SKM-1 treated with dmso at 0.1 percent for 144 hours (cell line): Measurements from ENCODE around the gene ALAS1.

ENCODE experiments used
- DNase-seq: peaks from one replicate; lab custom pipeline; 2025; ENCODE audit not compliant: unreplicated experiment; lab: John Stamatoyannopoulos, UW

The ALAS1 gene

GRCh38 chr3:52248816-52249547 is 51.0 kb downstream of the ALAS1 start:
- DNase-seq = no peak

GRCh38 chr3:52249683-52250082 is 51.7 kb downstream of the ALAS1 start:
- no peak for DNase-seq

GRCh38 chr3:52250122-52250521 is 52.2 kb downstream of the ALAS1 start:
- DNase-seq = no peak

- peak; percentile 88 for DNase-seq
Measured at GRCh38 chr3:52253314-52254304, 55.6 kb downstream of the ALAS1 start.

DNA sequence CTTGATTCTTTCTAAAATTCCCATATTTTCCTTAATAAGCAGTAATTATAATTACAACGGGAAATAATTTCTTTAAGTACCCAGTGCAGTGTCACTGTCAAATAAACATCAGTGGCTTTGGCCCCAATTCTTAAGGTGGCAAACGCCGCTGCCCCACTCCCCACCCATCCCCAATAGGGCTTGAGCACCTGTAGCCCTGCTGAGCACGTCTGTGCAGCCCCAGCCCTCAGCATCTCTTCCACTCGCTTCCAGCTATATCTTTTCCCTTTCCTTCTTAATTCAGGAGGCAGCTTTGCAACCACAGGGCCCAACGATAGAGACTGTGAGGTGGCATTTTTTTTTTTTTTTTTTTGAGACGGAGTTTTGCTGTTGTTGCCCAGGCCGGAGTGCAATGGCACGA is 56.6 kb downstream of the ALAS1 start:
- no peak for DNase-seq

DNA sequence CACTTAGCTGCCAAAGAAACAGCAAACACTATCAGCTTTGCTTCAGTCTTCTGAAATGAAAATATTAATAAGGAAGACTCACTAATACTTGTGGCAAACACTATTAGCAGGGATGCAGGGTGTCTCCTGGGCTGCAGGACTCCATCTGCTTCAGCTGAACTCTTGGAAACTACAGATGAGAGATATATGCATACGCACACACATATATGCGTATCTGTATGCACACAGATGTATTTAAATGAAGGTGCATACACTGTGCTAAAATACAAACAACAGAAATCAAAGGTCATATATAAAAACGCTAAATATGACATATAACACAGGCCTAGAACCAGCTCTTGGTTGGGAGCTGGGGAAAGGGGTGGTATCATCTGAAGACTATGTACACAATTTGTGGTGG is 58.2 kb downstream of the ALAS1 start:
- no peak for DNase-seq

GRCh38 chr3:52256622-52257021 is 58.7 kb downstream of the ALAS1 start:
- no peak for DNase-seq

- DNase-seq = no peak
Measured at GRCh38 chr3:52257911-52258310, 60.0 kb downstream of the ALAS1 start.

- no peak for DNase-seq
Measured at GRCh38 chr3:52259035-52259434, 61.1 kb downstream of the ALAS1 start.

DNA sequence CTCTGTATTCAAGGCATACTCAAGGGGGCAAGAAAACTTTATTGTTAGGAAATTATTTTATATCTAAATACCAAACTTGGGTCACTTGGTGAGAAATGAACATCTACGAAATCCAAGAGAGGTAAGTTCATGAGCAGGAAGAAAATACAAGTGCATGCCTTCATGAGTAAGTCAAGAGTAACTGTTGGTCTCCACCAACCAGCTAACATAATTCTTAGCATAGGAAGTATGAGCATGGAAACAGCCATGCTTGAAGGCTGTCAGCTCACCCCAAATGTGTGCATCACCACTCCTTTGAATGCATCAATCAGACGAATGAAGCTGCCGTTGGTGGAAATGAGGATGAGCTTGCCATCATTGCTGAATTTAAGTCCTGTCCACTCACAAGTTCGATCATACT is 61.5 kb downstream of the ALAS1 start:
- DNase-seq = no peak

DNA sequence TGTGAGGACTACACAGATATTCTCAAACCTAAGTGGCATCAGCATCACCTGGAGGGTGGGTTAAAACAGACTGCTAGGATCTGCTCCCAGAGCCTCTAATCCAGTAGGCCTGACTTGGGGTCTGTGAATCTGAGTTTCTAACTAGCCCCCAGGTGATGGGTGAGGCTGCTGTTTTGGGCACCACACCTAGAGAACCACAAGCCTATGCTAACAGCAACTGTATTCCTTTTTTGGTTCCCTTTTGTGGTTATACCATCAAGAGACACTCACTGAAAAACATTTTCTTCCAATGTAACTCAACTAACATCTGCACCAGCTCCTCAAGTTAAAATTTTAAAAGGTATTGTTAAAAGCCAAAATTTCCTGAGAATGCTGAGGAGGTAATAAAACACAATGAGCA is 64.5 kb downstream of the ALAS1 start:
- DNase-seq = no peak
